GM12878 (cell line): ENCODE measurements around the gene ITGAL. TPM values are rescaled to one million over a fixed set of nuclear protein-coding genes. Genes with fewer than 3 reads are reported as not detected.
A peak's percentile ranks its signal among the peaks of the same experiment; 100 is the strongest.

ENCODE experiments used
- ATAC-seq: fragments of 200-7000 bp; cut with Tn5 transposase; 3 replicates; pipeline ENCODE4 v1.9.1; 2020; ENCODE audit warnings: mild to moderate bottlenecking, moderate library complexity
- BruUV-seq: library from RNA; stranded (reverse); fragments of 400-500 nt; replicated peaks from 2 replicates; lab custom pipeline; 2021; lab: Mats Ljungman, UMichigan
- CTCF ChIA-PET: fragments of 300-600 bp; sonication (Branson Sonifier 250); formaldehyde crosslinking; extraction: SDS; loops from one replicate; lab custom pipeline; 2021; ENCODE audit warnings: inconsistent platforms; lab: Yijun Ruan, JAX
- POLR2A ChIA-PET: fragments of 350-600 bp; formaldehyde crosslinking; extraction: SDS; loops from one replicate; lab custom pipeline; 2021; ENCODE audit warnings: inconsistent platforms; lab: Charles Lee
- RAD21 ChIA-PET: fragments of 300-600 bp; sonication (Branson Sonifier 250); formaldehyde crosslinking; loops from one replicate; lab custom pipeline; 2023; ENCODE audit warnings: antibody characterized with exemption; ENCODE audit not compliant: unreplicated experiment; lab: Charles Lee
- SMC1A ChIA-PET: fragments of 300-600 bp; sonication (Branson Sonifier 250); formaldehyde crosslinking; loops from one replicate; lab custom pipeline; 2023; ENCODE audit not compliant: unreplicated experiment, uncharacterized antibody; lab: Charles Lee
- DNase-seq: peaks from one replicate; pipeline ENCODE4 v3.0.0-alpha.2; 2011; ENCODE audit warnings: low read depth, low spot score
- FAIRE-seq: peaks from 3 replicates; lab custom pipeline; 2011; peaks lifted over from hg19 to GRCh38; lab: Jason Lieb, UNC
- H2AFZ ChIP-seq: 2 replicates; pipeline ENCODE4 v1.6.0; 2011; ENCODE audit warnings: low read depth, low read length, control low read depth; ENCODE audit not compliant: control insufficient read depth
- H3K27ac ChIP-seq: 2 replicates; pipeline ENCODE4 v1.5.1; 2011; ENCODE audit warnings: control low read depth; ENCODE audit not compliant: control insufficient read depth, insufficient read depth
- H3K27me3 ChIP-seq, 2 experiments: replicated peaks in 1 of 2; 2 replicates each; pipeline versions ENCODE4 v1.6.0 to v1.6.1; 2011; ENCODE audit warnings: low read length in 1 of 2; ENCODE audit not compliant: control insufficient read depth in 2 of 2, insufficient read depth in 2 of 2
- H3K36me3 ChIP-seq, 2 experiments: 2 replicates each; pipeline ENCODE4 v1.5.1; 2011; ENCODE audit warnings: low read length in 1 of 2; ENCODE audit not compliant: control insufficient read depth in 2 of 2, insufficient read depth in 2 of 2
- H3K4me1 ChIP-seq: 2 replicates; pipeline ENCODE4 v1.6.1; 2011; ENCODE audit warnings: mild to moderate bottlenecking, low read length, moderate library complexity, mixed read lengths; ENCODE audit not compliant: control insufficient read depth, insufficient read depth
- H3K4me2 ChIP-seq: 2 replicates; pipeline ENCODE4 v1.6.0; 2011; ENCODE audit warnings: control low read depth; ENCODE audit not compliant: control insufficient read depth, insufficient read depth
- H3K4me3 ChIP-seq: fragments of 200-600 bp; sonication (generic); 2 replicates; pipeline ENCODE4 v1.5.1; 2016
- H3K79me2 ChIP-seq: 2 replicates; pipeline ENCODE4 v1.6.0; 2011; ENCODE audit warnings: low read length; ENCODE audit not compliant: control insufficient read depth, insufficient read depth
- H3K9ac ChIP-seq: 2 replicates; pipeline ENCODE4 v1.8.0; 2011; ENCODE audit warnings: low read length, control low read depth, mixed read lengths; ENCODE audit not compliant: control insufficient read depth, insufficient read depth
- H3K9me3 ChIP-seq: replicated peaks from 3 replicates; pipeline ENCODE4 v1.5.1; 2011; ENCODE audit warnings: mild to moderate bottlenecking, low read length; ENCODE audit not compliant: control insufficient read depth, insufficient read depth
- H4K20me1 ChIP-seq: 2 replicates; pipeline ENCODE4 v1.6.0; 2011; ENCODE audit not compliant: control insufficient read depth, insufficient read depth
- BCLAF1 ChIP-seq: fragments of 450-650 bp; IDR thresholded peaks from 2 replicates; pipeline ENCODE4 v1.6.1; 2017; ENCODE audit warnings: antibody characterized with exemption, mild to moderate bottlenecking, moderate library complexity
- EED ChIP-seq: sonication (generic); IDR thresholded peaks from 2 replicates; pipeline ENCODE4 v1.6.1; 2016; ENCODE audit warnings: antibody characterized with exemption, low read depth
- FOS ChIP-seq: IDR thresholded peaks from 3 replicates; pipeline ENCODE4 v1.6.1; 2011; ENCODE audit warnings: borderline replicate concordance; ENCODE audit not compliant: insufficient read length; ENCODE audit errors: extremely low read depth
- POLR2A ChIP-seq: IDR thresholded peaks from 2 replicates; pipeline ENCODE4 v1.6.1; 2011; ENCODE audit warnings: low read depth, mild to moderate bottlenecking, low read length
- SPI1 ChIP-seq: IDR thresholded peaks from 2 replicates; pipeline ENCODE4 v1.6.1; 2011; ENCODE audit warnings: low read depth, mild to moderate bottlenecking, low read length, moderate library complexity, borderline replicate concordance; ENCODE audit not compliant: insufficient read depth
- YY1 ChIP-seq: IDR thresholded peaks from 2 replicates; pipeline ENCODE4 v1.6.1; 2011; ENCODE audit warnings: low read depth, mild to moderate bottlenecking, low read length
- WGBS: methylation state at CpG from one replicate; pipeline ENCODE4 v1.1.6; 2016; ENCODE audit warnings: low lambda C conversion rate; ENCODE audit not compliant: insufficient replicate concordance, insufficient coverage; ENCODE audit errors: missing lambda C conversion rate; 5-methylcytosine and 5-hydroxymethylcytosine counted together
- in situ Hi-C: fragments of 300-500 bp; cut with MboI; formaldehyde crosslinking; loops from 9 replicates; pipeline ENCODE4 v1.14.3; 2018; ENCODE audit warnings: mixed read lengths
- intact Hi-C: fragments of 100-400 bp; cut with micrococcal nuclease; formaldehyde crosslinking; loops from one replicate; pipeline ENCODE4 v1.14.2; 2022; ENCODE audit not compliant: unreplicated experiment
- polyA plus RNA-seq, 11 experiments: library from polyadenylated mRNA; depleted of rRNA in 4 of 11; unstranded in 6 of 11; stranded (reverse) in 5 of 11; fragments of >200 nt; fragmentation: Nextera tagmentation in 4 of 11; fragmentation: Illumina TruSeq in 1 of 11; extraction: Ambion mirVana in 4 of 11; extraction: Trizol in 1 of 11; gene quantifications; 1 replicate in 1 of 11; 2 replicates in 10 of 11; pipeline versions ENCODE4 v1.2.1 to v1.2.3, GENCODE V29; 2011 to 2016; ENCODE audit warnings: inconsistent platforms in 2 of 11, missing spikeins in 2 of 11, low read depth in 1 of 11
- total RNA-seq, 4 experiments: library from RNA; depleted of rRNA in 3 of 4; stranded (reverse); fragments of >200 nt in 3 of 4; fragmentation: Illumina TruSeq in 1 of 4; extraction: Trizol in 1 of 4; gene quantifications; 2 replicates each; pipeline versions ENCODE4 v1.2.1 to v1.2.3, GENCODE V29; 2013 to 2021

The ITGAL gene
- total and polyA plus RNA-seq, 10 of the 15 experiments (the other 5 are each of a cell fraction or from before 2014, with no cell fraction given) = 10.7 to 170 (median 96.9) TPM

- in situ Hi-C loops = no loop called here
- TF ChIP-seq SPI1 (peak; percentile 48; the same call in 1 of the 2 replicates), POLR2A (peak; percentile 35; the same call in 1 of the 2 replicates), FOS (no peak), BCLAF1 (no peak), EED (0 out of 2 replicates have a peak, but pooled peaks have one; percentile 14), YY1 (no peak)
- WGBS = 66% methylated on average over 12 of the region's 12 CpGs
- peaks cover 11% of the 10 kb centered on the region for H3K4me1 ChIP-seq
- BruUV-seq = no TSS peak
- peaks cover 11 to 15% of the 10 kb centered on the region in 2 experiments for H3K36me3 ChIP-seq
- intact Hi-C loops = no loop called here
- H3K4me2 ChIP-seq = no peak overlapping the region
- no peak overlapping the region for H3K27ac ChIP-seq
- no peaks in the 10 kb centered on the region for H3K9me3 ChIP-seq
- RAD21 ChIA-PET = interaction anchor here (0.8 to 2.1 kb wide), 3 partner anchors 22 to 92 kb away, joined by 3 to 4 read pairs (median 3); partner anchors contain the start of gene ZNF688
- CTCF ChIA-PET = interaction anchor here (1.0 to 1.7 kb wide), 4 partner anchors 22 to 124 kb away, joined by 3 to 10 read pairs (median 6); no protein-coding TSS in a partner anchor
- ATAC-seq (peak; percentile 5), FAIRE-seq (no peak), DNase-seq (no peak)
- POLR2A ChIA-PET = interaction anchor here (1.6 kb wide), 1 partner anchor 21 kb away, joined by 9 read pairs; no protein-coding TSS in a partner anchor
- H2AFZ ChIP-seq = no peak overlapping the region
- no peak overlapping the region for H3K4me3 ChIP-seq
- H3K79me2 ChIP-seq = peaks cover 11% of the 10 kb centered on the region
- no peak overlapping the region for H3K9ac ChIP-seq
- no peaks in the 10 kb centered on the region for H4K20me1 ChIP-seq
- H3K27me3 ChIP-seq = no peaks in the 10 kb centered on the region
- SMC1A ChIA-PET = interaction anchor here (0.6 to 2.1 kb wide), 3 partner anchors 21 to 122 kb away, joined by 3 to 5 read pairs (median 5); no protein-coding TSS in a partner anchor
Observed at GRCh38 chr16:30478766-30479478, 6.4 kb downstream of the ITGAL start.
